Endodermal cell (in vitro differentiated cells): ENCODE results near the gene NFIC. TPM values are rescaled to one million over a fixed set of nuclear protein-coding genes. Genes with fewer than 3 reads are reported as not detected.

Source experiments
- DNase-seq: peaks from one replicate; pipeline ENCODE4 v3.0.0-alpha.2; 2017
- H3K27ac ChIP-seq: 2 replicates; pipeline ENCODE4 v1.5.1; 2013; ENCODE audit warnings: mild to moderate bottlenecking, low read depth, low read length, moderate library complexity
- H3K27me3 ChIP-seq: 2 replicates; pipeline ENCODE4 v1.6.1; 2013; ENCODE audit warnings: mild to moderate bottlenecking, low read length, moderate library complexity; ENCODE audit not compliant: insufficient read depth, control insufficient read depth, poor library complexity, severe bottlenecking
- H3K36me3 ChIP-seq: 2 replicates; pipeline ENCODE4 v1.7.0; 2013; ENCODE audit warnings: mild to moderate bottlenecking, low read length, moderate library complexity; ENCODE audit not compliant: control insufficient read depth, insufficient read depth
- H3K4me1 ChIP-seq: one replicate; pipeline ENCODE4 v1.7.0; 2013; ENCODE audit warnings: low read length; ENCODE audit not compliant: control insufficient read depth, insufficient read depth
- H3K4me3 ChIP-seq: 2 replicates; pipeline ENCODE4 v1.5.1; 2013; ENCODE audit warnings: mild to moderate bottlenecking, low read length, moderate library complexity
- H3K9ac ChIP-seq: 2 replicates; pipeline ENCODE4 v1.6.1; 2013; ENCODE audit warnings: mild to moderate bottlenecking, low read length, moderate library complexity; ENCODE audit not compliant: poor library complexity, severe bottlenecking; ENCODE audit errors: extremely low read depth
- H3K9me3 ChIP-seq: 2 replicates; pipeline ENCODE4 v1.6.1; 2013; ENCODE audit warnings: mild to moderate bottlenecking, low read length, moderate library complexity; ENCODE audit not compliant: control insufficient read depth
- H3K27ac Mint-ChIP-seq: 2 replicates; pipeline ENCODE4 v1.8.0; 2020; ENCODE audit warnings: mixed read lengths
- H3K27me3 Mint-ChIP-seq: 2 replicates; pipeline ENCODE4 v1.8.0; 2021; ENCODE audit warnings: mild to moderate bottlenecking, mixed read lengths; ENCODE audit not compliant: insufficient read depth
- H3K36me3 Mint-ChIP-seq: 2 replicates; pipeline ENCODE4 v1.8.0; 2020; ENCODE audit warnings: low read depth, mixed read lengths
- H3K4me1 Mint-ChIP-seq: 2 replicates; pipeline ENCODE4 v1.8.0; 2020; ENCODE audit warnings: mixed read lengths
- H3K4me3 Mint-ChIP-seq: 2 replicates; pipeline ENCODE4 v1.8.0; 2020; ENCODE audit warnings: mild to moderate bottlenecking, moderate library complexity, mixed read lengths
- H3K9me3 Mint-ChIP-seq: 2 replicates; pipeline ENCODE4 v1.8.0; 2020; ENCODE audit warnings: mild to moderate bottlenecking, mixed read lengths
- WGBS, 2 experiments: methylation state at CpG; one replicate each; pipeline versions ENCODE4 v1.1.5 to v1.1.7; 2013; ENCODE audit warnings: missing lambda C conversion rate in 2 of 2, mixed read lengths in 1 of 2; ENCODE audit not compliant: insufficient coverage in 1 of 2, insufficient read length in 1 of 2; 5-methylcytosine and 5-hydroxymethylcytosine counted together
- total RNA-seq, 2 donors: library from RNA; stranded (reverse); fragmentation: NEBNext Ultra II Directional in 1 of 2; extraction: Animal tissue kit (Norgen Biotek cat#: 25700) in 1 of 2; gene quantifications; 2 replicates in 1 of 2; 3 replicates in 1 of 2; pipeline ENCODE4 v1.2.1, GENCODE V29; 2021
- TF ChIP-seq, protein P1 (sequence below): fragments of 200-600 bp; sonication (generic); conservative IDR thresholded peaks from 2 replicates; pipeline ENCODE4 v1.5.0; 2021; ENCODE audit warnings: antibody characterized with exemption, mild to moderate bottlenecking

NFIC gene
- total RNA-seq, 2 donors from 2014 or later = 5.2 to 6.6 TPM

DNA sequence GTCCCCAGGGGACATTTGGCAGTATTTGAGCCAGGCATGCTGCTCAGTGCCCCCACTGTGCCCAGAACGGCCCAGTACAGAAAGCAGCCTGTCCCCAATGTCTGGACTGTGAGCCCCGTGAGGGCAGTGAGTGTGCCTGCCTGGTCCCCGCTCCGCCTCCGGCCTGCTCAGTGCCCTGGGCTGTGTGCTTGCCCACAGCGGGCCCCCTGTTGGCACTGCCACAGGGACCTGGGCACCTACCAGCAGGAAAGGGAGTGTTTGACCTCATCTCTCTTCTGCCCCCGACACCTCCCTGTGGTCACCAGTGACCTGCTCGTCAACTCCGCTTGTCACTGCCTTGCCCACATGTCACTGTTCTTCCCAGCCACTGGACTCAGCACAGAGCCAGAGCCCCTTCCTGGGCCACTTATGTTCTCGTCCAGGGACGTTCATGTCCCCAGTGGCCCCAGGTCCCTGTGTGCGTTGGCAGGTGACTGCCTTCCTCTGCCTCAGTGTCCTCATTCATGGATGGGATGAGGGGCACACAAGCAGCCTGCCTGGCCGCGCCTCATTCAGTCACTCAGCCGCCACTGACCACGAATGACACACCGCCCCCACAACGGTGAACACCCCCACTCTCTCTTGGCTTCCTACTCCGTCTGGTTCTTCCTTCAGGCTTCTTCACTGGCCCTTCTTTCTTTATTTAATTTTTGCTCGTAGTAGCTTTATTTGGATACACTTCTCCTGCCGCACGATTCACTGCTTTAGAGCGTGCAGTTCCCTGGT is 142.6 kb downstream of the NFIC start:
- Histone ChIP-seq H3K4me3 (no peak overlapping the region), H3K9ac (no peak overlapping the region), H3K27ac (no peak overlapping the region), H3K27me3 (no peaks in the 10 kb centered on the region), H3K9me3 (no peaks in the 10 kb centered on the region), H3K4me1 (no peaks in the 10 kb centered on the region), H3K36me3 (peaks cover 29% of the 10 kb centered on the region)
- H3K27ac Mint-ChIP-seq = no peak overlapping the region
- DNase-seq = no peak
- H3K27me3 Mint-ChIP-seq = no peaks in the 10 kb centered on the region
- H3K36me3 Mint-ChIP-seq = peaks cover 12% of the 10 kb centered on the region
- H3K4me1 Mint-ChIP-seq = peaks cover 13% of the 10 kb centered on the region
- TF ChIP-seq, protein P1, sequence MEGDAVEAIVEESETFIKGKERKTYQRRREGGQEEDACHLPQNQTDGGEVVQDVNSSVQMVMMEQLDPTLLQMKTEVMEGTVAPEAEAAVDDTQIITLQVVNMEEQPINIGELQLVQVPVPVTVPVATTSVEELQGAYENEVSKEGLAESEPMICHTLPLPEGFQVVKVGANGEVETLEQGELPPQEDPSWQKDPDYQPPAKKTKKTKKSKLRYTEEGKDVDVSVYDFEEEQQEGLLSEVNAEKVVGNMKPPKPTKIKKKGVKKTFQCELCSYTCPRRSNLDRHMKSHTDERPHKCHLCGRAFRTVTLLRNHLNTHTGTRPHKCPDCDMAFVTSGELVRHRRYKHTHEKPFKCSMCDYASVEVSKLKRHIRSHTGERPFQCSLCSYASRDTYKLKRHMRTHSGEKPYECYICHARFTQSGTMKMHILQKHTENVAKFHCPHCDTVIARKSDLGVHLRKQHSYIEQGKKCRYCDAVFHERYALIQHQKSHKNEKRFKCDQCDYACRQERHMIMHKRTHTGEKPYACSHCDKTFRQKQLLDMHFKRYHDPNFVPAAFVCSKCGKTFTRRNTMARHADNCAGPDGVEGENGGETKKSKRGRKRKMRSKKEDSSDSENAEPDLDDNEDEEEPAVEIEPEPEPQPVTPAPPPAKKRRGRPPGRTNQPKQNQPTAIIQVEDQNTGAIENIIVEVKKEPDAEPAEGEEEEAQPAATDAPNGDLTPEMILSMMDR = no peak
- H3K9me3 Mint-ChIP-seq = no peaks in the 10 kb centered on the region
- WGBS, 2 experiments = 96% methylated on average over 22 to 23 of the region's 23 CpGs
- peak overlapping the region; percentile 88 for H3K4me3 Mint-ChIP-seq

DNA sequence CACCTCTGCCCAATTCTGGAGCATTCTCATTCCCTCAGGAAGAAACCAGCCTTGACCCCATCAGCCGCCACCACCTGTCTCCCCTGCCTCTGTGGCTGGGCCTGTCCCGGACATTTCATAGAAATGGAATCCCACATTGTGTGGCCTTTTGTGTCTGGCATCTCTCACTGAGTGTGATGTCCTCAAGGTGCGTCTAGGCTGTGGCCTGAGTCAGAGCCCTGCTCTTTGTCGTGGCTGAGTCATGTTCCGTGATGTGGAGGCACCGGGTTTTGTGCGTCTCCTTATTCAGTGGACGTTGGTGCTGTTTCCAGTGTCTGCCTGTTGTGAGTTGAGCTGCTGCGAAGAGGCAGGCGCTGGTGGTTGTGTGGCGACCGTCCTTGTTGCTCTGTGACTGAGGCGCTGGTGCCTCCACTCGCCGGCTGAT is 143.2 kb downstream of the NFIC start:
- no peaks in the 10 kb centered on the region for H3K9me3 ChIP-seq
- H3K27me3 ChIP-seq = no peaks in the 10 kb centered on the region
- H3K4me1 Mint-ChIP-seq = peaks cover 13% of the 10 kb centered on the region
- 95 to 96% methylated on average over 14 to 15 of the region's 15 CpGs for WGBS, 2 experiments
- H3K4me1 ChIP-seq = no peaks in the 10 kb centered on the region
- no peak overlapping the region for H3K4me3 Mint-ChIP-seq
- no peak overlapping the region for H3K27ac ChIP-seq
- DNase-seq = no peak
- TF ChIP-seq, protein P1 = no peak
- H3K4me3 ChIP-seq = no peak overlapping the region
- H3K36me3 Mint-ChIP-seq = peaks cover 12% of the 10 kb centered on the region
- peak overlapping the region; percentile 15 for H3K27ac Mint-ChIP-seq
- peaks cover 29% of the 10 kb centered on the region for H3K36me3 ChIP-seq
- H3K27me3 Mint-ChIP-seq = no peaks in the 10 kb centered on the region
- no peak overlapping the region for H3K9ac ChIP-seq
- H3K9me3 Mint-ChIP-seq = no peaks in the 10 kb centered on the region

DNA sequence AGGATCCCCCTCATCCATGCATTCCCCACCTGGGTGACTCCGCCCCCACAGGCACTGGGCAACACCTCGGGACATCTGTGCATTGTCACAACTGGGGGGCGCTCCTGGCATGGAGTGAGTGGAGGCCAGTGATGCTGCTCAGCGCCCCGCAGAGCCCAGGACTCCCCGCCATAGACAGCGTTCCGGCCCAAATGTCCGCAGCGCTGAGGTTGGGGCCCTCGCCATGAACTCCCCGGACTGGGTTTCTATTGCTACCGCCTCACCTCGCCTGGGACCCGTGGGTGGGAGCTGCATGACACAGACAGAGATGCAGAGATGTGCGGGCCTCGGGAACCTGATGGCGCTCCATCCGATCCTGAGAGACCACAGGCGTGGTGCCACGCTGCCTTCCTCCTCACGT is 144.3 kb downstream of the NFIC start:
- Histone ChIP-seq H3K4me3 (no peak overlapping the region), H3K9ac (no peak overlapping the region), H3K36me3 (peaks cover 30% of the 10 kb centered on the region), H3K27me3 (no peaks in the 10 kb centered on the region), H3K9me3 (no peaks in the 10 kb centered on the region), H3K27ac (no peak overlapping the region), H3K4me1 (no peaks in the 10 kb centered on the region)
- TF ChIP-seq, protein P1 = no peak
- Mint-ChIP-seq H3K27ac (peak overlapping the region; percentile 30), H3K4me1 (peaks cover 8% of the 10 kb centered on the region), H3K27me3 (no peaks in the 10 kb centered on the region), H3K4me3 (no peak overlapping the region), H3K9me3 (no peaks in the 10 kb centered on the region), H3K36me3 (peaks cover 12% of the 10 kb centered on the region)
- WGBS, 2 experiments = 95 to 96% methylated on average over 20 to 22 of the region's 22 CpGs
- no peak for DNase-seq
